Ovary (tissue), 3 donors: ENCODE data around the gene KDM2A.

Source experiments
- POLR2A ChIP-seq: fragments of 450-650 bp; IDR thresholded peaks from one replicate; pipeline ENCODE4 v1.6.1; 2017; ENCODE audit warnings: antibody characterized with exemption, mild to moderate bottlenecking, moderate library complexity
- TF ChIP-seq, protein P1 (sequence below), 3 donors: fragments of 450-650 bp in 2 of 3; fragments of 200-600 bp in 1 of 3; IDR thresholded peaks; one replicate each; pipeline versions ENCODE4 v1.5.1 to v1.8.0; 2016 to 2022; ENCODE audit warnings: antibody characterized with exemption in 3 of 3, mild to moderate bottlenecking in 1 of 3
- donor health status: DM: no; HTN: no; CAD: no.

DNA sequence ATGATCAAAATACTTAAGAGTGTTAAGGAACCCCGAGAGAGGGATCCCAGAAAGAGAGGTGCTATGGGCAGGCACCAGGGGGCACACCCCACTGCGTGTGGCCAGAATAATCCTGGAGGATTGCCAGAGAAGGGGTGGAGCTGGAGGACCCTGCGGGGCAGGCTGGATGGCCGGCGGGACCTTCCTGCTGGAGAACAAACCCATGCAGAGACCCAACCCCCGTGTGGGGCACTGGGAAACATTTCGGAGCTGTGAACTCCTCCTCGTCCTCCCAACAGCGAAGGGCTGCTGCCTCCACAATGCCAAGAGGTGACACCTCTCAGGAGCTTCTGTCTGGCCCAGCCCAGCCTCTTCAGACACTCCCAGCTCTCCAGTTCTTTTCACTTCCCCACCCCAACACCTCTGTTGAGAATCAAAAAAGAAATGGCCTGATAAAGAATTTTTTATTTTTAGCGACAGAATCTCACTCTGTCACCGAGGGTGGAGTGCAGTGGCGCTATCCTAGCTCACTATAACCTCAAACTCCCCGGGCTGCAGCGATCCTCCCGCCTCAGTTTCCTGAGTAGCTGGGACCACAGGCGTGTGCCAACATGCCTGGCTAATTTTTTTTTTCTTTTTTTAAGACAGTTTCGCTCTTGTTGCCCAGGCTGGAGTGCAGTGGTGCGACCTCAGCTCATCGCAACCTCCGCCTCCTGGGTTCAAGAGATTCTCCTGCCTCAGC is 36.8 kb upstream of the KDM2A start:
- TF ChIP-seq, protein P1, sequence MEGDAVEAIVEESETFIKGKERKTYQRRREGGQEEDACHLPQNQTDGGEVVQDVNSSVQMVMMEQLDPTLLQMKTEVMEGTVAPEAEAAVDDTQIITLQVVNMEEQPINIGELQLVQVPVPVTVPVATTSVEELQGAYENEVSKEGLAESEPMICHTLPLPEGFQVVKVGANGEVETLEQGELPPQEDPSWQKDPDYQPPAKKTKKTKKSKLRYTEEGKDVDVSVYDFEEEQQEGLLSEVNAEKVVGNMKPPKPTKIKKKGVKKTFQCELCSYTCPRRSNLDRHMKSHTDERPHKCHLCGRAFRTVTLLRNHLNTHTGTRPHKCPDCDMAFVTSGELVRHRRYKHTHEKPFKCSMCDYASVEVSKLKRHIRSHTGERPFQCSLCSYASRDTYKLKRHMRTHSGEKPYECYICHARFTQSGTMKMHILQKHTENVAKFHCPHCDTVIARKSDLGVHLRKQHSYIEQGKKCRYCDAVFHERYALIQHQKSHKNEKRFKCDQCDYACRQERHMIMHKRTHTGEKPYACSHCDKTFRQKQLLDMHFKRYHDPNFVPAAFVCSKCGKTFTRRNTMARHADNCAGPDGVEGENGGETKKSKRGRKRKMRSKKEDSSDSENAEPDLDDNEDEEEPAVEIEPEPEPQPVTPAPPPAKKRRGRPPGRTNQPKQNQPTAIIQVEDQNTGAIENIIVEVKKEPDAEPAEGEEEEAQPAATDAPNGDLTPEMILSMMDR (IDR thresholded peaks at IDR 0.05) = no peak
- no peak for TF ChIP-seq POLR2A
